Neural cell (in vitro differentiated cells): ENCODE results near the gene BARHL2. TPM values are rescaled to one million over a fixed set of nuclear protein-coding genes. Genes with fewer than 3 reads are reported as not detected.

Experiments used
- H2AFZ ChIP-seq: fragments of 200-600, 300-800 bp; sonication (generic), shearing (Covaris generic); 2 replicates; pipeline ENCODE4 v1.6.0; 2014; ENCODE audit warnings: low read depth, mild to moderate bottlenecking, antibody characterized with exemption, low read length, moderate library complexity
- H3F3A ChIP-seq: fragments of 200-600 bp; shearing (Covaris generic); 2 replicates; pipeline ENCODE4 v1.6.1; 2016; ENCODE audit warnings: mild to moderate bottlenecking, moderate library complexity, mixed read lengths, antibody characterized with exemption, low read length; ENCODE audit not compliant: insufficient read depth, poor library complexity, severe bottlenecking
- H3K27ac ChIP-seq: fragments of 200-600, 300-800 bp; sonication (generic), shearing (Covaris generic); 2 replicates; pipeline ENCODE4 v1.5.1; 2014; ENCODE audit warnings: mild to moderate bottlenecking, low read length, moderate library complexity
- H3K27me3 ChIP-seq: fragments of 300-800, 200-600 bp; sonication (generic), shearing (Covaris generic); 2 replicates; pipeline ENCODE4 v1.6.0; 2014; ENCODE audit warnings: mild to moderate bottlenecking, low read depth, low read length, moderate library complexity; ENCODE audit not compliant: insufficient read depth
- H3K36me3 ChIP-seq: fragments of 300-800, 200-600 bp; sonication (generic), shearing (Covaris generic); 2 replicates; pipeline ENCODE4 v1.5.1; 2014; ENCODE audit warnings: mild to moderate bottlenecking, antibody characterized with exemption, low read length, moderate library complexity; ENCODE audit not compliant: insufficient read depth
- H3K4me2 ChIP-seq: fragments of 300-800, 200-600 bp; sonication (generic), shearing (Covaris generic); 2 replicates; pipeline ENCODE4 v1.6.0; 2014; ENCODE audit warnings: mild to moderate bottlenecking, low read length
- H3K4me3 ChIP-seq: fragments of 300-800, 200-600 bp; sonication (generic), shearing (Covaris generic); 2 replicates; pipeline ENCODE4 v1.5.1; 2014; ENCODE audit warnings: mild to moderate bottlenecking, low read length, moderate library complexity
- H3K79me2 ChIP-seq: fragments of 200-600 bp; shearing (Covaris generic); replicated peaks from 2 replicates; pipeline ENCODE4 v1.6.0; 2014; ENCODE audit warnings: mild to moderate bottlenecking, low read length, moderate library complexity; ENCODE audit not compliant: insufficient read depth
- H3K9ac ChIP-seq: fragments of 300-800, 200-600 bp; sonication (generic), shearing (Covaris generic); 2 replicates; pipeline ENCODE4 v1.6.1; 2016; ENCODE audit warnings: mild to moderate bottlenecking, low read length, mixed read lengths
- H3K9me2 ChIP-seq: fragments of 200-600 bp; shearing (Covaris generic); 2 replicates; pipeline ENCODE4 v1.6.1; 2016; ENCODE audit warnings: mild to moderate bottlenecking, low read length, mixed read lengths; ENCODE audit not compliant: insufficient read depth
- H3K9me3 ChIP-seq: fragments of 200-600, 300-800 bp; sonication (generic), shearing (Covaris generic); 2 replicates; pipeline ENCODE4 v1.6.1; 2016; ENCODE audit warnings: mild to moderate bottlenecking, mixed run types, low read length, moderate library complexity, mixed read lengths
- H4K20me1 ChIP-seq: fragments of 200-600 bp; shearing (Covaris generic); 2 replicates; pipeline ENCODE4 v1.6.1; 2016; ENCODE audit warnings: mild to moderate bottlenecking, mixed run types; ENCODE audit not compliant: insufficient read depth
- EP300 ChIP-seq: fragments of 450-650 bp; conservative IDR thresholded peaks from 2 replicates; pipeline ENCODE4 v1.6.1; 2014; ENCODE audit warnings: antibody characterized with exemption, mild to moderate bottlenecking, moderate library complexity; ENCODE audit not compliant: poor library complexity, severe bottlenecking
- EZH2 ChIP-seq: fragments of 200-600, 300-800 bp; shearing (Covaris generic), sonication (generic); IDR thresholded peaks from 2 replicates; pipeline ENCODE4 v1.6.1; 2014; ENCODE audit warnings: antibody characterized with exemption, low read length, borderline replicate concordance, mild to moderate bottlenecking; ENCODE audit not compliant: insufficient read depth, poor library complexity, severe bottlenecking
- POLR2AphosphoS5 ChIP-seq: IDR thresholded peaks from 2 replicates; pipeline ENCODE4 v1.6.1; 2012
- RAD21 ChIP-seq: fragments of 450-650 bp; conservative IDR thresholded peaks from 2 replicates; pipeline ENCODE4 v1.6.1; 2014; ENCODE audit warnings: antibody characterized with exemption, mild to moderate bottlenecking, moderate library complexity
- TAF1 ChIP-seq: IDR thresholded peaks from 2 replicates; pipeline ENCODE4 v1.6.1; 2012; ENCODE audit warnings: low read depth
- polyA plus RNA-seq: library from polyadenylated mRNA; depleted of rRNA; stranded (reverse); fragments of >200 nt; gene quantifications from 2 replicates; pipeline ENCODE4 v1.2.3, GENCODE V29; 2014
- TF ChIP-seq, protein P1 (sequence below): fragments of 450-650 bp; IDR thresholded peaks from 2 replicates; pipeline ENCODE4 v1.5.1; 2014; ENCODE audit warnings: antibody characterized with exemption, mild to moderate bottlenecking, moderate library complexity; ENCODE audit not compliant: poor library complexity, severe bottlenecking

BARHL2 gene
- polyA plus RNA-seq, 1 donor from 2014 or later = not detected

GRCh38 chr1:90714521-90714951 is 2.6 kb downstream of the BARHL2 start:
- no peaks in the 10 kb centered on the region for H3K36me3 ChIP-seq
- H3K9me2 ChIP-seq = no peaks in the 10 kb centered on the region
- no peaks in the 10 kb centered on the region for H3K9me3 ChIP-seq
- TF ChIP-seq RAD21 (no peak), TAF1 (no peak), POLR2AphosphoS5 (no peak)
- TF ChIP-seq, protein P1, sequence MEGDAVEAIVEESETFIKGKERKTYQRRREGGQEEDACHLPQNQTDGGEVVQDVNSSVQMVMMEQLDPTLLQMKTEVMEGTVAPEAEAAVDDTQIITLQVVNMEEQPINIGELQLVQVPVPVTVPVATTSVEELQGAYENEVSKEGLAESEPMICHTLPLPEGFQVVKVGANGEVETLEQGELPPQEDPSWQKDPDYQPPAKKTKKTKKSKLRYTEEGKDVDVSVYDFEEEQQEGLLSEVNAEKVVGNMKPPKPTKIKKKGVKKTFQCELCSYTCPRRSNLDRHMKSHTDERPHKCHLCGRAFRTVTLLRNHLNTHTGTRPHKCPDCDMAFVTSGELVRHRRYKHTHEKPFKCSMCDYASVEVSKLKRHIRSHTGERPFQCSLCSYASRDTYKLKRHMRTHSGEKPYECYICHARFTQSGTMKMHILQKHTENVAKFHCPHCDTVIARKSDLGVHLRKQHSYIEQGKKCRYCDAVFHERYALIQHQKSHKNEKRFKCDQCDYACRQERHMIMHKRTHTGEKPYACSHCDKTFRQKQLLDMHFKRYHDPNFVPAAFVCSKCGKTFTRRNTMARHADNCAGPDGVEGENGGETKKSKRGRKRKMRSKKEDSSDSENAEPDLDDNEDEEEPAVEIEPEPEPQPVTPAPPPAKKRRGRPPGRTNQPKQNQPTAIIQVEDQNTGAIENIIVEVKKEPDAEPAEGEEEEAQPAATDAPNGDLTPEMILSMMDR = no peak
- no peak overlapping the region for H3K4me3 ChIP-seq
- no peak overlapping the region for H3K27ac ChIP-seq
- no peaks in the 10 kb centered on the region for H3F3A ChIP-seq
- no peaks in the 10 kb centered on the region for H3K79me2 ChIP-seq
- H4K20me1 ChIP-seq = no peaks in the 10 kb centered on the region
- H3K4me2 ChIP-seq = no peak overlapping the region
- H3K27me3 ChIP-seq = peaks cover 98% of the 10 kb centered on the region
- H2AFZ ChIP-seq = no peak overlapping the region
- H3K9ac ChIP-seq = no peak overlapping the region

DNA sequence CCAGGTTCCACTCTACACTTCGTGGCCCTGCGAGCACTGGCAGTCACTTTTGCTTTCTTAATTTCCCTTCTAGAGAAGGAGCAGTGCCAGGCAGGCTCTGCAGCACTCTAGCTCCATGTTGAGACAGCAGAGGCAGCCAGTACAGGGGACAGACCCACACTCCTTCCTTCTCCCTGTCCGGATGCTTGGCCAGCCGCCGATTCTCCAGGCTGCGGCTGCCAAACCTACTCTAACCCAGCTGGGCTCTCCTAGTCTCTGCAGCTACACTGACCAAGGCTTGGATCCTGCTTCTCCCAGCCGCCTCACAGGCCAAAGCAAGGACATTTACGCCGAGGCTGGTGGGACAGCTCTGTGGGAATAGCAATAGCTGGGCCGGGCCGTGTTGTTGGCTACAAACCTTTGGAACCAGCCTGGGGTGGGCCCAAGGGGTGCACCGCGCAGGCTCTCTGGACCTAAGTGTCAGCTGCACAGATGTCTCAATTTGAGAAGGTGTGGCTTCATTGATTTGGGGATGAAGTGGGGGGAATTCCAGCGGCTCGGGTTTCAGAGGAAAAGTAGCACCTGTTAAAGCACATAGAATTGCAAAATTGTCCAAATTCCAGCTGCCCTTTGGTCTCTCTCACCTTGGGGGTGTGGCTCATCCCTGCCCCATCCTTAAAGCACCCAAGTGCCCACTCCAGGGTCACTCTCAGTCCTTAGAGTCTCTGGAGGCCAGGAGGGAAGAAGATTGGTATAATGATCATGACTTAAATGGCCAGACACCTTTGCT is 3.2 kb downstream of the BARHL2 start:
- Histone ChIP-seq H4K20me1 (no peaks in the 10 kb centered on the region), H3K9ac (no peak overlapping the region), H3K27me3 (peaks cover 98% of the 10 kb centered on the region), H3K36me3 (no peaks in the 10 kb centered on the region), H3K4me2 (no peak overlapping the region), H3F3A (no peaks in the 10 kb centered on the region), H3K27ac (no peak overlapping the region), H3K79me2 (no peaks in the 10 kb centered on the region), H3K9me2 (no peaks in the 10 kb centered on the region), H3K4me3 (no peak overlapping the region), H2AFZ (no peak overlapping the region), H3K9me3 (no peaks in the 10 kb centered on the region)
- TF ChIP-seq EP300 = no peak
- TF ChIP-seq EZH2 = peak; percentile 64

GRCh38 chr1:90712915-90713730 is 4.0 kb downstream of the BARHL2 start:
- Histone ChIP-seq H3F3A (no peaks in the 10 kb centered on the region), H3K9me3 (no peaks in the 10 kb centered on the region), H3K27ac (no peak overlapping the region), H3K79me2 (no peaks in the 10 kb centered on the region), H3K27me3 (peaks cover 98% of the 10 kb centered on the region), H3K9ac (no peak overlapping the region), H3K36me3 (no peaks in the 10 kb centered on the region), H3K9me2 (no peaks in the 10 kb centered on the region), H3K4me3 (no peak overlapping the region), H2AFZ (no peak overlapping the region), H4K20me1 (no peaks in the 10 kb centered on the region), H3K4me2 (no peak overlapping the region)
- TF ChIP-seq TAF1 (no peak), POLR2AphosphoS5 (peak; percentile 48), EZH2 (no peak)
